CD4-positive, alpha-beta T cell treated with Interleukin-6 at 100 ng/mL for 8 hours (primary cell): Measurements from ENCODE around the gene ANKRD53.
"Not testable (repeated sequence)": the region's sequence is repeated elsewhere in the genome, so short reads cannot be mapped to it uniquely, and the experiment has no call there.

Experiments used
- DNase-seq: peaks from one replicate; pipeline ENCODE4 v3.0.0-alpha.2; 2020; ENCODE audit warnings: mixed read lengths, low spot score

Gene ANKRD53

GRCh38 chr2:70991142-70991541 lies 12.7 kb downstream of the ANKRD53 start:
- DNase-seq: no peak

- DNase-seq: no peak
Observed at GRCh38 chr2:70991742-70992141, 13.3 kb downstream of the ANKRD53 start.

GRCh38 chr2:70992945-70993853 lies 14.8 kb downstream of the ANKRD53 start:
- no peak for DNase-seq

GRCh38 chr2:70994009-70994698 lies 15.7 kb downstream of the ANKRD53 start:
- DNase-seq: no peak

- DNase-seq: peak; percentile 85
Observed at GRCh38 chr2:70994699-70995425, 16.4 kb downstream of the ANKRD53 start, which contains the start of gene TEX261. Gene TEX261 (minus strand): TSS chr2:70994873. CDS start chr2:70994757, 116 bp downstream.

- peak; percentile 66 for DNase-seq
Observed at GRCh38 chr2:70995426-70995729, 16.9 kb downstream of the ANKRD53 start.

GRCh38 chr2:70998885-70999284 lies 20.5 kb downstream of the ANKRD53 start:
- DNase-seq: not testable (repeated sequence)

- no peak for DNase-seq
Observed at GRCh38 chr2:70999362-70999761, 20.9 kb downstream of the ANKRD53 start.

- not testable (repeated sequence) for DNase-seq
Observed at GRCh38 chr2:70999931-71000330, 21.5 kb downstream of the ANKRD53 start.

- DNase-seq: peak; percentile 82
Observed at GRCh38 chr2:71000780-71001591, 22.6 kb downstream of the ANKRD53 start.

- no peak for DNase-seq
Observed at GRCh38 chr2:71001592-71001927, 23.1 kb downstream of the ANKRD53 start.

- DNase-seq: no peak
Observed at GRCh38 chr2:71001981-71002570, 23.6 kb downstream of the ANKRD53 start.

GRCh38 chr2:71003396-71003795 lies 25.0 kb downstream of the ANKRD53 start:
- DNase-seq: no peak

- DNase-seq: no peak
Observed at GRCh38 chr2:71003966-71004755, 25.7 kb downstream of the ANKRD53 start.

GRCh38 chr2:71004857-71005256 lies 26.4 kb downstream of the ANKRD53 start:
- DNase-seq: no peak

GRCh38 chr2:71005271-71006202 lies 27.1 kb downstream of the ANKRD53 start:
- no peak for DNase-seq

GRCh38 chr2:71006323-71006722 lies 27.9 kb downstream of the ANKRD53 start:
- no peak for DNase-seq

GRCh38 chr2:71006955-71007799 lies 28.7 kb downstream of the ANKRD53 start:
- DNase-seq: no peak

- no peak for DNase-seq
Observed at GRCh38 chr2:71008342-71008741, 29.9 kb downstream of the ANKRD53 start.
